Pulmonary artery endothelial cell (primary cell): ENCODE results near the gene UNCX. TPM values are rescaled to one million over a fixed set of nuclear protein-coding genes. Genes with fewer than 3 reads are reported as not detected.
"Not testable (repeated sequence)": the region's sequence is repeated elsewhere in the genome, so short reads cannot be mapped to it uniquely, and the experiment has no call there.

Experiments
- DNase-seq: peaks from one replicate; pipeline ENCODE4 v3.0.0-alpha.2; 2011; ENCODE audit warnings: low read depth, low spot score
- total RNA-seq: library from RNA; depleted of rRNA; stranded (reverse); fragments of >200 nt; gene quantifications from 2 replicates; pipeline ENCODE4 v1.2.3, GENCODE V29; 2014

UNCX gene
- total RNA-seq = not detected in 2 replicates

GRCh38 chr7:1232623-1233332 lies at the start of gene UNCX:
Gene UNCX, plus strand, starts transcription at chr7:1232872. Its CDS starts 146 bp downstream, at chr7:1233018.
- no peak for DNase-seq

- no peak for DNase-seq
Measured at GRCh38 chr7:1187127-1187526, 45.5 kb upstream of the UNCX start.

GRCh38 chr7:1188720-1189294 lies 43.9 kb upstream of the UNCX start:
- no peak for DNase-seq

- DNase-seq = no peak
Measured at GRCh38 chr7:1189986-1190772, 42.5 kb upstream of the UNCX start.

- DNase-seq = peak; percentile 69
Measured at GRCh38 chr7:1192171-1192676, 40.4 kb upstream of the UNCX start.

- DNase-seq = no peak
Measured at GRCh38 chr7:1193593-1194424, 38.9 kb upstream of the UNCX start.

GRCh38 chr7:1196441-1196840 lies 36.2 kb upstream of the UNCX start:
- DNase-seq = not testable (repeated sequence)

- no peak for DNase-seq
Measured at GRCh38 chr7:1196950-1197349, 35.7 kb upstream of the UNCX start.

GRCh38 chr7:1197997-1198625 lies 34.6 kb upstream of the UNCX start:
- DNase-seq = no peak

GRCh38 chr7:1200045-1200444 lies 32.6 kb upstream of the UNCX start:
- no peak for DNase-seq

- no peak for DNase-seq
Measured at GRCh38 chr7:1201916-1202315, 30.8 kb upstream of the UNCX start.

GRCh38 chr7:1202914-1203313 lies 29.8 kb upstream of the UNCX start:
- DNase-seq = not testable (repeated sequence)

GRCh38 chr7:1204460-1205140 lies 28.1 kb upstream of the UNCX start:
- no peak for DNase-seq

GRCh38 chr7:1205742-1206141 lies 26.9 kb upstream of the UNCX start:
- DNase-seq = not testable (repeated sequence)

GRCh38 chr7:1209097-1209496 lies 23.6 kb upstream of the UNCX start:
- no peak for DNase-seq

GRCh38 chr7:1210321-1210978 lies 22.2 kb upstream of the UNCX start:
- no peak for DNase-seq

GRCh38 chr7:1210979-1211608 lies 21.6 kb upstream of the UNCX start:
- DNase-seq = no peak

- no peak for DNase-seq
Measured at GRCh38 chr7:1211611-1212010, 21.1 kb upstream of the UNCX start.

GRCh38 chr7:1212025-1212424 lies 20.6 kb upstream of the UNCX start:
- DNase-seq = not testable (repeated sequence)
